ENCODE results near the gene MAPT.

The MAPT gene

DNA sequence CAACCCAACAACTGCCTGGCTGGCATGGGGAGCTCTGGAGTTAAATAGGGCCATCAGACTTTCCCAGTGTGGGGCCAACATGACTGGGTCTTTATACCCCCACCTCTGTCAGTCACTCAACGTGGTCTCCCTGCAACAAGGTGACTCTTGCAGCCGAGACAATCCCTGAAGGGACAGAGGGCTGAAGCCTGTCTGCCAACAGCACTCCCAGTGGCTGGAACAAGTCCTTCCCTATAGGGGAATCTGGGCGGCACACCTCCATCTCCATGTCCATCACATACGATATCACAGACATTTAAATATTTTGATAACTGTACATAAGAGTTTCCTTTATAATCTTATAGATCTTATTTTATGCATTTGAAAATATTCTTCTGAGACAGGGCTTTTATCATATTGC, 4.8 kb upstream of the MAPT start:
- no peaks in the 10 kb centered on the region for H3K9me3 ChIP-seq (replicated peaks; ENCODE audit: insufficient read depth, low read length)
- no peaks in the 10 kb centered on the region for H3F3A ChIP-seq (ENCODE audit: insufficient read depth, low read length)
- H3K4me2 ChIP-seq (ENCODE audit: low read depth, low read length) = no peak overlapping the region
- H3K9me2 ChIP-seq (replicated peaks; ENCODE audit: insufficient read depth, low read length) = no peaks in the 10 kb centered on the region
- H3K79me2 ChIP-seq (ENCODE audit: low read length) = no peaks in the 10 kb centered on the region
- H2AFZ ChIP-seq (ENCODE audit: low read length) = no peak overlapping the region
- TF ChIP-seq, protein P1, sequence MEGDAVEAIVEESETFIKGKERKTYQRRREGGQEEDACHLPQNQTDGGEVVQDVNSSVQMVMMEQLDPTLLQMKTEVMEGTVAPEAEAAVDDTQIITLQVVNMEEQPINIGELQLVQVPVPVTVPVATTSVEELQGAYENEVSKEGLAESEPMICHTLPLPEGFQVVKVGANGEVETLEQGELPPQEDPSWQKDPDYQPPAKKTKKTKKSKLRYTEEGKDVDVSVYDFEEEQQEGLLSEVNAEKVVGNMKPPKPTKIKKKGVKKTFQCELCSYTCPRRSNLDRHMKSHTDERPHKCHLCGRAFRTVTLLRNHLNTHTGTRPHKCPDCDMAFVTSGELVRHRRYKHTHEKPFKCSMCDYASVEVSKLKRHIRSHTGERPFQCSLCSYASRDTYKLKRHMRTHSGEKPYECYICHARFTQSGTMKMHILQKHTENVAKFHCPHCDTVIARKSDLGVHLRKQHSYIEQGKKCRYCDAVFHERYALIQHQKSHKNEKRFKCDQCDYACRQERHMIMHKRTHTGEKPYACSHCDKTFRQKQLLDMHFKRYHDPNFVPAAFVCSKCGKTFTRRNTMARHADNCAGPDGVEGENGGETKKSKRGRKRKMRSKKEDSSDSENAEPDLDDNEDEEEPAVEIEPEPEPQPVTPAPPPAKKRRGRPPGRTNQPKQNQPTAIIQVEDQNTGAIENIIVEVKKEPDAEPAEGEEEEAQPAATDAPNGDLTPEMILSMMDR (IDR thresholded peaks at IDR 0.05; ENCODE audit: low read length) = no peak
- TF ChIP-seq EZH2 (optimal IDR thresholded peaks at IDR 0.05; ENCODE audit: low read depth, low read length) = no peak
- TF ChIP-seq EZH2phosphoT487 (IDR thresholded peaks at IDR 0.05; ENCODE audit: low read length) = no peak
- H3K36me3 ChIP-seq (replicated peaks; ENCODE audit: insufficient read depth, low read length) = no peaks in the 10 kb centered on the region
- H3K4me3 ChIP-seq (ENCODE audit: low read length) = no peak overlapping the region
- no peak for DNase-seq
- H4K20me1 ChIP-seq (ENCODE audit: insufficient read depth, low read length) = no peaks in the 10 kb centered on the region
- H3K9ac ChIP-seq (ENCODE audit: low read length) = no peak overlapping the region
- no peaks in the 10 kb centered on the region for H3K4me1 ChIP-seq (ENCODE audit: low read length)
- no peak overlapping the region for H3K27ac ChIP-seq (ENCODE audit: low read length)
- H3K27me3 ChIP-seq (replicated peaks; ENCODE audit: insufficient read depth, low read length) = no peaks in the 10 kb centered on the region; the same call in 1 of the 2 replicates

DNA sequence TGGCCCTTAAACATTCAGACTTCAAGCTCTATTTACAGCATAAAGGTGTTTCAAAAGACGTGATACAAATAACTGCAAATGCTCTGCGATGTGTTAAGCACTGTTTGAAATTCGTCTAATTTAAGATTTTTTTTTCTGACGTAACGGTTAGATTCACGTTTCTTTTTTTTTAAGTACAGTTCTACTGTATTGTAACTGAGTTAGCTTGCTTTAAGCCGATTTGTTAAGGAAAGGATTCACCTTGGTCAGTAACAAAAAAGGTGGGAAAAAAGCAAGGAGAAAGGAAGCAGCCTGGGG, 681 bp upstream of the MAPT start:
- no peaks in the 10 kb centered on the region for H3K9me3 ChIP-seq (replicated peaks; ENCODE audit: insufficient read depth, low read length)
- H2AFZ ChIP-seq (ENCODE audit: low read length) = peak overlapping the region; percentile 83
- H4K20me1 ChIP-seq (ENCODE audit: insufficient read depth, low read length) = no peaks in the 10 kb centered on the region
- H3F3A ChIP-seq (ENCODE audit: insufficient read depth, low read length) = no peaks in the 10 kb centered on the region
- no peak for DNase-seq
- TF ChIP-seq, protein P1 (IDR thresholded peaks at IDR 0.05; ENCODE audit: low read length) = no peak
- TF ChIP-seq EZH2 (optimal IDR thresholded peaks at IDR 0.05; ENCODE audit: low read depth, low read length) = no peak
- TF ChIP-seq EZH2phosphoT487 (IDR thresholded peaks at IDR 0.05; ENCODE audit: low read length) = no peak
- H3K4me2 ChIP-seq (ENCODE audit: low read depth, low read length) = peak overlapping the region; percentile 75
- H3K4me1 ChIP-seq (ENCODE audit: low read length) = no peaks in the 10 kb centered on the region
- peak overlapping the region; percentile 45 for H3K9ac ChIP-seq (ENCODE audit: low read length)
- H3K9me2 ChIP-seq (replicated peaks; ENCODE audit: insufficient read depth, low read length) = no peaks in the 10 kb centered on the region
- peaks cover 31% of the 10 kb centered on the region for H3K27me3 ChIP-seq (replicated peaks; ENCODE audit: insufficient read depth, low read length)
- H3K4me3 ChIP-seq (ENCODE audit: low read length) = peak overlapping the region; percentile 62
- no peak overlapping the region for H3K27ac ChIP-seq (ENCODE audit: low read length)
- no peaks in the 10 kb centered on the region for H3K79me2 ChIP-seq (ENCODE audit: low read length)
- H3K36me3 ChIP-seq (replicated peaks; ENCODE audit: insufficient read depth, low read length) = no peaks in the 10 kb centered on the region

DNA sequence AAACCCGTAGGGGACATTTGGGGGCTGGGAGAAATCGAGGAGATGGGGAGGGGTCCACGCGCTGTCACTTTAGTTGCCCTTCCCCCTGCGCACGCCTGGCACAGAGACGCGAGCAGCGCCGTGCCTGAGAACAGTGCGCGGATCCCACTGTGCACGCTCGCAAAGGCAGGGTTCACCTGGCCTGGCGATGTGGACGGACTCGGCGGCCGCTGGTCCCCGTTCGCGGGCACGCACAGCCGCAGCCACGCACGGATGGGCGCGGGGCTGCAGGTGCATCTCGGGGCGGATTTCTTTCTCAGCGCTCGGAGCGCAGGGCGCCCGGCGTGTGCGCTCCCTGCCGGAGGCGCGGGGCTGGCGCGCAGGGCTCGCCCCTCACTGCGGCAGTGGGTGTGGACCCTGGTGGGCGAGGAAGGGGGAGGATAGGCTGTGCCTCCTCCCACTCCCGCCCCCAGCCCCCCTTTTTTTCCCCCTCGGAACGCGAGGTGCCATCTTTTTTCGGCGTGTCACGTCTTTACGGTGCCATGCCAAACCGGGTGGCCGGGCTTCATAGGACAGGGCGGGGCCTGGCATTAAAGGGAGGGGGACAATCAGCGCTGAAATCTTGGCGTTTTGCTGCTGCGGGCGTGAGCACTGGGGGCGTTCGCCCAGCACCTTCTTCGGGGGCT, 1.1 kb downstream of the MAPT start:
- peaks cover 31% of the 10 kb centered on the region for H3K27me3 ChIP-seq (replicated peaks; ENCODE audit: insufficient read depth, low read length)

More for the DNA sequence above, 1.1 kb downstream of the MAPT start:
- H3K79me2 ChIP-seq (ENCODE audit: low read length) = no peaks in the 10 kb centered on the region
- H3K4me3 ChIP-seq (ENCODE audit: low read length) = peak overlapping the region; percentile 75
- no peak overlapping the region for H3K27ac ChIP-seq (ENCODE audit: low read length)
- DNase-seq = no peak
- no peaks in the 10 kb centered on the region for H3K9me3 ChIP-seq (replicated peaks; ENCODE audit: insufficient read depth, low read length)
- H2AFZ ChIP-seq (ENCODE audit: low read length) = peak overlapping the region; percentile 88
- H3K36me3 ChIP-seq (replicated peaks; ENCODE audit: insufficient read depth, low read length) = no peaks in the 10 kb centered on the region
- no peaks in the 10 kb centered on the region for H3K4me1 ChIP-seq (ENCODE audit: low read length)
- H3K9ac ChIP-seq (ENCODE audit: low read length) = no peak overlapping the region; the same call in 1 of the 2 replicates
- peak overlapping the region; percentile 97 for H3K4me2 ChIP-seq (ENCODE audit: low read depth, low read length)
- no peaks in the 10 kb centered on the region for H3F3A ChIP-seq (ENCODE audit: insufficient read depth, low read length)
- H4K20me1 ChIP-seq (ENCODE audit: insufficient read depth, low read length) = no peaks in the 10 kb centered on the region
- TF ChIP-seq EZH2phosphoT487 (IDR thresholded peaks at IDR 0.05; ENCODE audit: low read length) (no peak), EZH2 (optimal IDR thresholded peaks at IDR 0.05; ENCODE audit: low read depth, low read length) (no peak)
- TF ChIP-seq, protein P1 (IDR thresholded peaks at IDR 0.05; ENCODE audit: low read length) = peak; percentile 16
- no peaks in the 10 kb centered on the region for H3K9me2 ChIP-seq (replicated peaks; ENCODE audit: insufficient read depth, low read length)
